Stimulated activated CD8-positive, alpha-beta memory T cell treated with anti-CD3 and anti-CD28 coated beads, Interleukin-7, amount 100 ng/mL, for 1 hour (primary cell): ENCODE data around the gene CD6.
"Not testable (repeated sequence)": the region's sequence is repeated elsewhere in the genome, so short reads cannot be mapped to it uniquely, and the experiment has no call there.

Source experiments
- DNase-seq, 2 donors: peaks; one replicate each; pipeline ENCODE4 v3.0.0-alpha.2; 2020; ENCODE audit warnings: low read depth in 2 of 2

Gene CD6

DNA sequence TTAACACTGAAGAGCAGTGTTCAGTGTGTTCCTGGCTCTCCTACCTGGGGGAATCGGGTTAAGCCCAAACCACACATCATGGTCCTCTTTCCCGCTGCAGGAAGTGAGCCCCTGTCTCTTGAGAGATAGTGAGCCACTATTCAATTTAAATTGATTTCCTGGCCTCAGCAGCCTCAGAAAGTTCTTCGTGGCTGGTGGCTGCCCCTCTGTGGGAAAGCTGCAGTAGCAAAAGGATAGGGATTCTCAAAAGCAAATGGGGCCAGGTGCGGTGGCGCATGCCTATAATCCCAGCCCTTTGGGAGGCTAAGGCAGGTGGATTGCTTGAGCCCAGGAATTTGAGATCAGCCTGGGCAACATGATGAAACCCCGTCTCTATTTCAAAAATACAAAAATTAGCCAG, 81.7 kb downstream of the CD6 start:
- DNase-seq: no peak

GRCh38 chr11:61054513-61054912, 83.0 kb downstream of the CD6 start:
- DNase-seq: no peak

DNA sequence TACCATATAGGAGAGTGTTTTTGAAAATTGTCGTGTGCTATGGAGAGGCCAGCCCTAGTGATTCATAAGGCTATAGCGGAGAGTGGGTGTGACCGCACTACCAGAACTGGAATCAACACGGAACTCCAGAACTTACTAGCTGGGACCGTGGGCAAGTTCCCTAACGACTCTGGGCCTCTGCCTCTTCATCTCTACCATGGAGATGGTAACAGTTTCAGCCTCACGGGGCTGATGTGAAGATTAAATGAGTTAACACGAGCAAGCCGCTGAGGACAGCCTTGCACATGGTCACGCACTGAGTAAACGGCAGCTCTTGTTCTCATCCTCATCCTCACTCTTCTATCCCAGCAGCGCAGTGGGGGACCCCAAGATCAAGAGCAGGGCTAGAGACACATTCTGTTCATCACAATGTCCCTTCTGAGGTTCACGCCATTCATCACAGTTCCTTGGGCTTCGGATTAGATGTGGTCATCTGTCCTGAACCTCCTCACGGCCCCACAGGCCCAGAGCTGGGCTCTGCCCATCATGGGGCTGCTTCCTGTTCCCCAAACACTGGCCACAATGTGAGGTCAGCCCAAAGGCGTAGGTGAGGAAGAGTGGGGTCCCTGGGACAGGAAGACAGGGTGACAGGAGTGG, 83.6 kb downstream of the CD6 start:
- DNase-seq: no peak

- no peak for DNase-seq
Observed at GRCh38 chr11:61055776-61056175, 84.3 kb downstream of the CD6 start.

DNA sequence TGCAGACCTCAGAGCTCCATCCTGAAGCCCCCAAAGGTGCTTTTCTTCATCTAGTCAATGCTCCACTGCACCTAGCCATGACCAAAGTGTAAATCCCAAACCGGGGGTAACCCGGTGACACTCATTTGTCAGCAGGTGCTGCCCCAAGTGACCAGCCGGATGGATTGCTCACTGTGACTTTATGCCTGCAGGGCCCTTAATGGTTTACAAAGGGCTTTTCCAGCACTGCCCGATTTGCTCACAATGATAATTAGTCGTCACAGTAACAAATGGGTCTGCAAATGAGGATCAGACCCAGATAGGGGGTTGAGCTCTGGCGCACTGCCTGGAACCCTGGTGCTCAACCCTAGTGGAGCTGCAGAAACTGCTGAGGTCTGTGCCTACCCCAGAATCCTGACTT, 85.1 kb downstream of the CD6 start:
- DNase-seq: no peak

GRCh38 chr11:61056981-61057380, 85.5 kb downstream of the CD6 start:
- no peak for DNase-seq

DNA sequence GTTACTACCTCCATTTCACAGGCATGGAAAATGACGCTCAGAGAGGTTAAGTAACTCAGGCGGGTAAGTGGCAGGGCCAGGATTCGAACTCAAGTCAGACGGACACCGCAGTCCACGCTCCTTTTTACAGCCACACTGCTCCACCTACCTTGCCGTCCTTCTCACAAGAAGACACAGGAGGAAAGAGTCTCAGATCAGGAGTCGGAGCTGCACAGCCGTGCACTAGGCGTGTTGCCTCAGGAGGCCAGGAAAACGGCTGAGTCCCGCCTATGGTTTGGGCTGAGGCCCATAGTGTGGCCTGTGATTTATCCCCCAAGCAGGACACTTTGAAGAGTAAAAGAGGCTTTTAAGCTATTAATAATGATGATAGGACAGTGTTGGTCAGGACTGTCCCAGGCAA, 86.1 kb downstream of the CD6 start:
- DNase-seq: no peak

GRCh38 chr11:61058583-61059259, 87.2 kb downstream of the CD6 start:
- no peak for DNase-seq

- no peak for DNase-seq
Observed at GRCh38 chr11:61059260-61059752, 87.8 kb downstream of the CD6 start.

- DNase-seq: peak in 1 of 2 donors; percentile 40
Observed at GRCh38 chr11:61061081-61061826, 89.8 kb downstream of the CD6 start.

DNA sequence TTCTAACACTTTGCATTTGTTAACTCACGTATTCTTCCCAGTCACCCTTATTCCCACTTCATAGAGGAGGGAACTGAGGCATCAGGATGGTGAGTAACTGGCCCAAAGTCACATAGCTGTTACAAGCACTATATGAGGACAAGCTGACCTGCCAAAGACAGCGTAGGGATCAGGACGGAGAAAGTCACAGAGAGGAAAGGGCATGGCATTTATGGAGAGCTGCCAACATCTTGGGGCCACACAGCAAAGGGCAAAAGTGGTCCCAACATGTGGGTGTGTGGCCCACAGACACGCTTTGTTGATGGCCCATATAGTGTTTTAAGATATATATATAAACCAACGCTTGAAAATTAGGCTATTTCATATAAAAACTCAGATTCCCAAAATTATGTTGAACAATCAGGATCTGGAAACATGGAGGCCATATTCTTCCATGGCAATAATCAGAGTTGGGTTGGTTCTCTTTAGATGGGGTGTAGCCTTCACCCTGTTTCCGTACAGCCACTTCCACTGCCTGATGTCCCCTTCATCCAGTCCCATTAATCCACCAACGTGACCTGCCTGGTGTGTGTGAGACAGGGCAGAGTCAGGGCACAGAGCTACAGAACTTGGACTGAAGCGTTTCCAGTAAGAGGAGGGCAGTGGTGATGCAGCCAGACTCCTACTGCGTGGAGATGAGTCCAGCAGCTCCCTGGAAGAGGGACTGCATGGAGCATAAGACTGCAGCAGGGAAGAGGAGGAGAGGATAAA, 90.9 kb downstream of the CD6 start:
- DNase-seq: no peak

DNA sequence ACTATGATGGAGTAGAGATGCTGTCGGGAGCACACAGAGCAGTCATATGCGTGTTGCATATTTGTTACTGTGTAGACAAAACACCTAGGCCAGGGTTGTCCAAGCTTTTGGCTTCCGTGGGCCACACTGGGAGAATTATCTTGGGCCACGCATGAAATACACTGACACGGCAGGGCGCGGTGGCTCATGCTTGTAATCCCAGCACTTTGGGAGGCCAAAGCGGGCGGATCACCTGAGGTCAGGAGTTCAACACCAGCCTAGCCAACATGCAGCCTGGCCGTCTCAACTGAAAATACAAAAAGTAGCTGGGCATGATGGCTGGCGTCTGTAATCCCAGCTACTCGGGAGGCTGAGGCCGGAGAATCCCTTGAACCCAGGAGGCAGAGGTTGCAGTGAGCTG, 93.8 kb downstream of the CD6 start:
- not testable (repeated sequence) for DNase-seq

DNA sequence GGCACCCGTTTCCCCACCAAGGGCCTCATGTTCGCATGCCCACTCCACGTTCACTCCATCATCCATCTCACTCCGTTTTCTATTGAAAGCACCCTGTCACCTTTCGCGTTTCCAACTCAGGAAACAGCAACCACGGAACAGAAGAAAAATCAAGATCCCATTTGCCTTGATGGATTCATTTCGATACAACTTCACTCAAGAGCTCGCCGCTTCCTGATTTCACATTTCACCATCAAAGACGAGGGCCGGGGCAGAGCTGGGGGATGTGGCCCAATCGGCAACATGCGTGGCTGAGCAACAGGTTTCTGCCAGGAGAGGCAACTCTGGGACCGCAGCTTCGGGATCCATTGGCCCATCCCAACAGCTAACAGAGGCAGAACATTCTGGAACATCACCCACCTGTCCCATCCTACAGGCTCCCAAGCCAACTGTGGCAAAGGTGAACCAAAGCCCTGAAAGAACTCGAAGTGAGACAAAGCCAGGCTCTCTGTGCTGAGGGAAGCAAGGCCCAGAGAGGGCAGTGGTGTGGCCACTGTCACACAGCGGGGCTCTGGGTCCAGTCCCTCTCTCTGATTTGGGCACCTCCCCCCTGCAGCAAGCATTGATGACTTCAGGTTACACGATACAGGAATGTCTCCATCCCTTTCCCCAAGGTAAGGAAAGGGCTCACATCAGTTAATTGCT, 94.6 kb downstream of the CD6 start:
- DNase-seq: no peak

GRCh38 chr11:61066645-61067044, 95.2 kb downstream of the CD6 start:
- no peak for DNase-seq

- DNase-seq: no peak
Observed at GRCh38 chr11:61067782-61068446, 96.4 kb downstream of the CD6 start.

DNA sequence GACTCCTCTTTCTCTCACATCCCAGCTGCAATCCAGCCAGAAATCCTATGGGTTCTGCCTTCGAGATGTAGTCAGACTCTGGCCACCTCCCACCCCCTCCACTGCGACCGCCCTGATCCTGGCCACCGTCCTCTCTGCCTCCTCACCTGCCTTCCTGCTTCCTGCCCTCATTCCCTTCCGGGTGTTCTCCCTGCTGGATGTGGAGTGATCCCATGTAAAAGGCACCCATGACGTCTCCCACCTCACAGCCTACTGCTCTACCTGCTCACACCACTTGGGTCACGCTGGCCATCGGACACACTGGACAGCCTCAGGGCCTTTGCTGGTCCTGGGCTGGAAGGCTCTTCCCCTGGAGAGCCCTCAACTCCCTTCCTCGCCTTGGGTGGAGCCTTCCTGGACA, 97.1 kb downstream of the CD6 start:
- DNase-seq: no peak

- DNase-seq: no peak
Observed at GRCh38 chr11:61069427-61069826, 97.9 kb downstream of the CD6 start.
